Transverse colon (tissue), 4 donors: ENCODE data around the gene ARSG.

Source experiments
- POLR2A ChIP-seq: fragments of 450-650 bp; IDR thresholded peaks from one replicate; pipeline ENCODE4 v1.6.1; 2016; ENCODE audit warnings: antibody characterized with exemption, mild to moderate bottlenecking, moderate library complexity
- POLR2AphosphoS5 ChIP-seq, 3 donors: sonication (generic); formaldehyde crosslinking; IDR thresholded peaks; one replicate each; pipeline ENCODE4 v1.6.1; 2016; ENCODE audit warnings: antibody characterized with exemption in 3 of 3
- TF ChIP-seq, protein P1 (sequence below), 5 experiments: fragments of 200-600 bp in 3 of 5; fragments of 450-650 bp in 2 of 5; sonication (generic) in 3 of 5; IDR thresholded peaks; 1 replicate in 2 of 5; 2 replicates in 3 of 5; pipeline ENCODE4 v1.5.1; 2016 to 2017; ENCODE audit warnings: antibody characterized with exemption in 5 of 5, inconsistent platforms in 3 of 5, mild to moderate bottlenecking in 2 of 5, moderate library complexity in 1 of 5

GRCh38 chr17:68334393-68334792 lies 43.1 kb downstream of the ARSG start:
- TF ChIP-seq, protein P1, sequence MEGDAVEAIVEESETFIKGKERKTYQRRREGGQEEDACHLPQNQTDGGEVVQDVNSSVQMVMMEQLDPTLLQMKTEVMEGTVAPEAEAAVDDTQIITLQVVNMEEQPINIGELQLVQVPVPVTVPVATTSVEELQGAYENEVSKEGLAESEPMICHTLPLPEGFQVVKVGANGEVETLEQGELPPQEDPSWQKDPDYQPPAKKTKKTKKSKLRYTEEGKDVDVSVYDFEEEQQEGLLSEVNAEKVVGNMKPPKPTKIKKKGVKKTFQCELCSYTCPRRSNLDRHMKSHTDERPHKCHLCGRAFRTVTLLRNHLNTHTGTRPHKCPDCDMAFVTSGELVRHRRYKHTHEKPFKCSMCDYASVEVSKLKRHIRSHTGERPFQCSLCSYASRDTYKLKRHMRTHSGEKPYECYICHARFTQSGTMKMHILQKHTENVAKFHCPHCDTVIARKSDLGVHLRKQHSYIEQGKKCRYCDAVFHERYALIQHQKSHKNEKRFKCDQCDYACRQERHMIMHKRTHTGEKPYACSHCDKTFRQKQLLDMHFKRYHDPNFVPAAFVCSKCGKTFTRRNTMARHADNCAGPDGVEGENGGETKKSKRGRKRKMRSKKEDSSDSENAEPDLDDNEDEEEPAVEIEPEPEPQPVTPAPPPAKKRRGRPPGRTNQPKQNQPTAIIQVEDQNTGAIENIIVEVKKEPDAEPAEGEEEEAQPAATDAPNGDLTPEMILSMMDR (IDR thresholded peaks at IDR 0.05) = no peak
- TF ChIP-seq POLR2A (no peak), POLR2AphosphoS5 (IDR thresholded peaks at IDR 0.05) (no peak)
